Lung (tissue), 12 donors: Measurements from ENCODE around the gene MC1R. TPM values are rescaled to one million over a fixed set of nuclear protein-coding genes. Genes with fewer than 3 reads are reported as not detected.

Experiments used
- ATAC-seq: fragments of 200-7000 bp; cut with Tn5 transposase; one replicate; pipeline ENCODE4 v1.9.1; 2020; ENCODE audit warnings: moderate number of reproducible peaks; ENCODE audit not compliant: insufficient read depth, low FRiP score
- DNase-seq, 3 donors: peaks; one replicate each; pipeline ENCODE4 v3.0.0-alpha.2; 2013 to 2017
- H3K27ac ChIP-seq, 2 donors: one replicate each; pipeline ENCODE4 v1.5.1; 2013; ENCODE audit warnings: mild to moderate bottlenecking in 2 of 2, moderate library complexity in 2 of 2, control low read depth in 1 of 2, inconsistent platforms in 1 of 2, low read depth in 1 of 2, low read length in 1 of 2
- H3K27me3 ChIP-seq, 3 donors: one replicate each; pipeline ENCODE4 v1.5.1; 2013; ENCODE audit warnings: low read length in 2 of 3; ENCODE audit not compliant: control insufficient read depth in 3 of 3, insufficient read depth in 3 of 3
- H3K36me3 ChIP-seq, 4 donors: one replicate each; pipeline ENCODE4 v1.5.1; 2013; ENCODE audit warnings: low read length in 4 of 4, mild to moderate bottlenecking in 1 of 4, moderate library complexity in 1 of 4; ENCODE audit not compliant: control insufficient read depth in 4 of 4, insufficient read depth in 4 of 4
- H3K4me1 ChIP-seq, 5 donors: one replicate each; pipeline ENCODE4 v1.5.1; 2013; ENCODE audit warnings: low read length in 5 of 5, mild to moderate bottlenecking in 2 of 5, moderate library complexity in 1 of 5; ENCODE audit not compliant: control insufficient read depth in 5 of 5, insufficient read depth in 5 of 5
- H3K4me3 ChIP-seq: one replicate; pipeline ENCODE4 v1.5.1; 2013; ENCODE audit warnings: mild to moderate bottlenecking, control low read depth, moderate library complexity
- H3K9ac ChIP-seq, 2 donors: one replicate each; pipeline ENCODE4 v1.5.1; 2013; ENCODE audit warnings: low read length in 2 of 2, control low read depth in 1 of 2; ENCODE audit not compliant: insufficient read depth in 1 of 2
- H3K9me3 ChIP-seq, 4 donors: one replicate each; pipeline ENCODE4 v1.5.1; 2013; ENCODE audit warnings: low read length in 3 of 4, mild to moderate bottlenecking in 1 of 4, moderate library complexity in 1 of 4; ENCODE audit not compliant: control insufficient read depth in 4 of 4, insufficient read depth in 3 of 4
- WGBS, 2 donors: extraction: QIAGEN DNeasy Blood & Tissue Kit; methylation state at CpG; one replicate each; pipeline ENCODE4 v1.1.7; 2013; 5-methylcytosine and 5-hydroxymethylcytosine counted together
- polyA plus RNA-seq, 2 donors: library from polyadenylated mRNA; stranded (reverse); fragments of 200-250 nt; gene quantifications; one replicate each; pipeline ENCODE4 v1.2.1, GENCODE V29; 2013
- total RNA-seq, 2 donors: library from RNA; depleted of rRNA in 1 of 2; stranded (reverse); fragments of >200 nt in 1 of 2; gene quantifications; one replicate each; pipeline ENCODE4 v1.2.1, GENCODE V29; 2014 to 2021
- TF ChIP-seq, protein P1 (sequence below): IDR thresholded peaks from 2 replicates; pipeline ENCODE4 v1.5.1; 2012; ENCODE audit warnings: mild to moderate bottlenecking; ENCODE audit errors: control extremely low read depth, extremely low read depth
- donor health status: control.
- donor health status: control.
- donor health status: Bipolar disorder and iron deficiency.
- donor health status: healthy.
- donor health status: DM: yes; HTN: yes; CAD: no.

MC1R gene
- total and polyA plus RNA-seq, 4 donors = 2.9 to 7.1 (median 3.5) TPM

DNA sequence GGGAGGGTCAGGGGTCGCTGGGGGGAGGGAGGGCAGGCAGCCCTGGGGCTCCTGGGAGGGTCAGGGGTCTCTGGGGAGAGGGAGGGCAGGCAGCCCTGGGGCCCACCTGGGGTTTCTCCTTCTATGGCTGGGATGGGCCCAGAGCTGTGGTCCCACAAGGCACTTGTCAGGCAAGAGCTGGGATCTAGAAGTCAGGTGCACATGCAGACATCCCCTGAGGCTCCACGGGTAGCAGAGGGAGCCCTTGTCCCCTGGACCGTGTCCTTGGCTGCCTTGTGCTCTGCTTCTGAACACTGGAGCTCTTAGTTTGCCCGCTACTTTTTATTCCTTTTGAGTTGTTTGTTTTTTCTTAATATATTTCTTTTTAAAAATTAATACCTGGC is 6.3 kb downstream of the MC1R start:
- Histone ChIP-seq H3K4me3 (no peak overlapping the region), H3K27me3 (peaks cover 4 to 24% (median 20%) of the 10 kb centered on the region in 3 donors), H3K4me1 (peaks cover 0 to 29% (median 4%) of the 10 kb centered on the region in 5 donors), H3K9me3 (peaks cover 0 to 2% (median 0%) of the 10 kb centered on the region in 4 donors), H3K36me3 (no peaks in the 10 kb centered on the region), H3K27ac (no peak overlapping the region), H3K9ac (no peak overlapping the region)
- ATAC-seq = no peak
- DNase-seq = no peak
- WGBS, 2 donors = 26 to 27% methylated on average over 4 of the region's 4 CpGs
- TF ChIP-seq, protein P1, sequence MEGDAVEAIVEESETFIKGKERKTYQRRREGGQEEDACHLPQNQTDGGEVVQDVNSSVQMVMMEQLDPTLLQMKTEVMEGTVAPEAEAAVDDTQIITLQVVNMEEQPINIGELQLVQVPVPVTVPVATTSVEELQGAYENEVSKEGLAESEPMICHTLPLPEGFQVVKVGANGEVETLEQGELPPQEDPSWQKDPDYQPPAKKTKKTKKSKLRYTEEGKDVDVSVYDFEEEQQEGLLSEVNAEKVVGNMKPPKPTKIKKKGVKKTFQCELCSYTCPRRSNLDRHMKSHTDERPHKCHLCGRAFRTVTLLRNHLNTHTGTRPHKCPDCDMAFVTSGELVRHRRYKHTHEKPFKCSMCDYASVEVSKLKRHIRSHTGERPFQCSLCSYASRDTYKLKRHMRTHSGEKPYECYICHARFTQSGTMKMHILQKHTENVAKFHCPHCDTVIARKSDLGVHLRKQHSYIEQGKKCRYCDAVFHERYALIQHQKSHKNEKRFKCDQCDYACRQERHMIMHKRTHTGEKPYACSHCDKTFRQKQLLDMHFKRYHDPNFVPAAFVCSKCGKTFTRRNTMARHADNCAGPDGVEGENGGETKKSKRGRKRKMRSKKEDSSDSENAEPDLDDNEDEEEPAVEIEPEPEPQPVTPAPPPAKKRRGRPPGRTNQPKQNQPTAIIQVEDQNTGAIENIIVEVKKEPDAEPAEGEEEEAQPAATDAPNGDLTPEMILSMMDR = no peak

DNA sequence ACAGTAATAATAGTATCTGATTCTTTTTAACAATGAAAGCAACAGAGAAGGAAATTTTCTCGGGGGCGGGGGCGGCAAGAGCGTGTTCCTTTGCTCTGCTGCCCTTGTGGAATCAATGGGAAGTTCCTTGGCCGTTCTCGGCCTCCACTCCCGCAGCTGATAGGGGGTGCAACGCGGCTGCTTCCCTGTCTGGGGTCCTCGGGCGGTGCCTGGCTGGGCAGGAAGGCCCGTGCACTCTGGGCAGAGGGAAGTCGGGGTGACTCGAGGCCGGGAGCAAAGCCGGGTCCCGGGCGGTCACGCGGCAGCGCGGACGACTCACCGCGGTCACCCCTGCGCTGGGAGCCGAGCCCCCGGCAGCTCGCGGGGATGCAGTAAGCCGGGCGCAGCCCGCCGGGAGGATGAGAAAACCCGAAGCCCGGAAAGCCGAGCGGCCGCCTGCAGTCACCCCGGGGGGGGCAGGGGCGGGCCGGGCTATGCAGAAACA is 7.0 kb downstream of the MC1R start:
- Histone ChIP-seq H3K9ac (no peak overlapping the region), H3K9me3 (peaks cover 0 to 2% (median 0%) of the 10 kb centered on the region in 4 donors), H3K36me3 (no peaks in the 10 kb centered on the region), H3K4me1 (peaks cover 0 to 29% (median 4%) of the 10 kb centered on the region in 5 donors), H3K27ac (no peak overlapping the region), H3K27me3 (peaks cover 4 to 24% (median 18%) of the 10 kb centered on the region in 3 donors), H3K4me3 (peak overlapping the region; percentile 8)
- 1 to 2% methylated on average over 32 to 42 of the region's 42 CpGs for WGBS, 2 donors
- DNase-seq = no peak
- ATAC-seq = no peak
- TF ChIP-seq, protein P1 = no peak

DNA sequence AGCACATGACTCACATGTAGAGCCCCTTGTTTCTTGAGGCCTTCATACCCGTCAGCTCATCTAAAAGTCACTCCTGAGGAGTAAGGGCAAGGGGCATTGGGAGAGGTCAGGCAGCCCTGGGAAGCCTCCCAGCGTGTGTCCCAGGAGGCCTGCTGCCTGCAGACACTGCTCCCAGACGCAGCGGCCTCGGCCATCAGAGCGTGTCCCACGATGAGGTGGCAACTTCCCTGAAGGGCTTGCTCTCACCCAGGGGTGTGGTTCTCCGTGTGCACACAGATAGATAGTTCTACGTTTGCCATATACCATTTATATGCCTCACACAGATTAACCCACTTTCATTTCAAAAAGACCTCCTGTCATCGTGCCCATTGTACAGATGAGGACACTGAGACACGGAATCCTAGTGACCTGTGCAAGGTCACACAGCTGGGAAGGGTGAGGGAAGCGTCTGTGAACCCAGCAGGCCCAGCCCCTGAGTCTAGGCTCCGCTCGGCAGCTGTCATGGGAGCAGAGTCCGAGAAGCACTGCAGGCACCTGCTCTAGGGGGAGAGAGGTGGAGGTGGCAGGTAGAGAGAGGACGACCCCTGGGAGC is 12.7 kb downstream of the MC1R start:
- Histone ChIP-seq H3K9me3 (peaks cover 0 to 2% (median 0%) of the 10 kb centered on the region in 4 donors), H3K27ac (no peak overlapping the region), H3K9ac (no peak overlapping the region), H3K27me3 (no peaks in the 10 kb centered on the region), H3K36me3 (no peaks in the 10 kb centered on the region), H3K4me3 (no peak overlapping the region), H3K4me1 (peaks cover 0 to 1% (median 0%) of the 10 kb centered on the region in 5 donors)
- 85 to 93% methylated on average over 16 of the region's 16 CpGs for WGBS, 2 donors
- TF ChIP-seq, protein P1 = no peak
- DNase-seq = no peak
- ATAC-seq = no peak
